Measurements from ENCODE around the gene SHC2.

DNA sequence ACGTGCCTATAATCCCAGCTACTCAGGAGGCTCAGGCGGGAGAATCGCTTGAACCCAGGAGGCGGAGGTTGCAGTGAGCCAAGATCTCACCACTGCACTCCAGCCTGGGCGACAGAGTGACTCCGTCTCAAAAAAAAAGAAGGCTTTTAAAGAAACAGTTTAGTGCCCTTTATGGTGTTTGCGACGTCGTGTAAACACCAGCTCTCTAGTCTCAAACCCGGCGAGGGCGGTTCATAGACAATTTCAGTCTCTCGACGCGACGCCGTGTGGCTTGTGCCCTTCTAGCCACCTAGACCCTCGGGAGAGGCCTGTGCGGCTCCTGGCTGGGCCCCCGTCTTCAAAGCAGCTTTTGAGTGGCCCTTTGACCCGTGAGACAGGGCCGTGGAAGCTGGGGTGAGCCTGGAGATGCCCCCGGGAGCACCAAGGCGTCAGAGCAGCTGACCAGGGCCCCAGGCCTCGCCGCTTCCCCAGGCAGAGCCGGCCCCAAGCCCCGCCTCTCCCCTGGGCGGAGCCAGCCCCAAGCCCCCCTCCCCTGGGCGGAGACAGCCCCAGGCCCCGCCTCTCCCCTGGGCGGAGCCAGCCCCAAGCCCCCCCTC lies 30.4 kb upstream of the SHC2 start:
- TF ChIP-seq POLR2A (IDR thresholded peaks at IDR 0.05) (no peak), POLR2AphosphoS5 (IDR thresholded peaks at IDR 0.05) (no peak)
